GM13977 (cell line): ENCODE measurements around the gene C3orf62.

Source experiments
- DNase-seq: peaks from one replicate; pipeline ENCODE4 v3.0.0; 2012; ENCODE audit warnings: low spot score
- CTCF ChIP-seq: IDR thresholded peaks from 2 replicates; pipeline ENCODE4 v1.5.1; 2012; ENCODE audit warnings: mild to moderate bottlenecking, control low read depth; ENCODE audit not compliant: insufficient read depth; ENCODE audit errors: extremely low read depth, missing control alignments
- in situ Hi-C: fragments of 300-500 bp; cut with MboI; formaldehyde crosslinking; loops from one replicate; pipeline ENCODE4 v1.12.0; 2022; ENCODE audit warnings: low sequenced_read_pairs, low pct_unique_long_range_greater_than_20kb, mixed read lengths, inconsistent platforms; ENCODE audit not compliant: unreplicated experiment

The C3orf62 gene

GRCh38 chr3:49276475-49277382 is at the start of gene C3orf62:
TSS of gene C3orf62 (minus strand) at chr3:49277232. CDS start at chr3:49276872, 360 bp downstream.
- in situ Hi-C loops: no loop called here
- peak; percentile 82 for DNase-seq
- TF ChIP-seq CTCF: no peak

GRCh38 chr3:49324768-49325167 is 47.7 kb upstream of the C3orf62 start:
- DNase-seq: no peak
- in situ Hi-C loops: no loop called here
- no peak for TF ChIP-seq CTCF

- DNase-seq: no peak
- in situ Hi-C loops: no loop called here
- TF ChIP-seq CTCF: no peak
These were observed 39.8 kb upstream of the C3orf62 start for GRCh38 chr3:49316696-49317457.

- DNase-seq: no peak
- TF ChIP-seq CTCF: no peak
- in situ Hi-C loops: no loop called here
These were observed 37.1 kb upstream of the C3orf62 start for GRCh38 chr3:49313896-49314688.

- TF ChIP-seq CTCF: no peak
- no peak for DNase-seq
- in situ Hi-C loops: no loop called here
These were observed 34.3 kb upstream of the C3orf62 start for GRCh38 chr3:49311283-49311682.

GRCh38 chr3:49310677-49311076 is 33.6 kb upstream of the C3orf62 start:
- DNase-seq: no peak
- in situ Hi-C loops: no loop called here
- TF ChIP-seq CTCF: no peak
